IPS-NIHi11 (cell line): ENCODE results near the gene CSF3R.

Source experiments
- DNase-seq: peaks from one replicate; pipeline ENCODE4 v3.0.0; 2012; ENCODE audit warnings: mixed read lengths, low spot score

CSF3R gene

GRCh38 chr1:36419569-36419968, 63.1 kb downstream of the CSF3R start:
- no peak for DNase-seq

- no peak for DNase-seq
These were observed 63.6 kb downstream of the CSF3R start for GRCh38 chr1:36419140-36419539.

DNA sequence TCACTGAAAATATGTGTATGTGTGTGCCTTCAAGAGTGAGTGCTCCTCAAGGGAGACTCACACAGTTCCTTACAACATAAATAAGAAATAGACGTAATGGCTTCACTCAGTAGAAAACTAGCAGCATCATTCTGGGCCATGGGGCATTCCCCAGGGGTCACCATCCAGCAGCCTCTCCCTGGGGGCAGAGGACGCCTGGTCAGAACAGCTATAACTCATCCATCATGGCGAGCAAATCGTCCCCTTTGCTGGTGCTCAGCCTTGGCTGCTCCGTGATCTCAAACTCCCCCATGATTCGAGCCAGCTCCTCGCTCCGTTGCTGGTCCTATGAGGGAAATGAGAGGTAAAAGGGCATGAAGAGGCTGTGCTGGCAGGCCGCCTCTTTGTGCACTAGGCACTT, 64.8 kb downstream of the CSF3R start:
- no peak for DNase-seq
